Measurements from ENCODE around the gene FMN2.

DNA sequence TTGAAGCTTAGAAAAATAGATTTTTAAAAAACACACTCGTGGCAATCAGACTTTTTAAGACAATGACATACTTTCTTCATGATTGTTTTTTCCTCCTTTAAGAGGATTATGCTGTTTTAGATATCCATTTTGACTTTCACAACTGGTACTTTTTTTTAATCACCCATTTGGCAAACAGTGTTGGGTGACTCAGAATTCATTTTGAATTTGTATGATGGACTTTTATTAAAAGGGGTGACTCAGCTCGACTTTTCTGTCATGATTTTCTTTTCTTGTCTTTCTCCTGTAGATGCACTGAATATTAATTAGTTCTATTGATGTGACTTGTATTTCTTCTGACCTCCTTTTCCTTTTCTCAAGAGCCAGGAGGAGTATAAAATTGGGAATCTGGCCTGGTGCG lies 44.7 kb downstream of the FMN2 start:
- TF ChIP-seq RARB (CRISPR knock-in tag; IDR thresholded peaks at IDR 0.05) (no peak), ZNF302 (CRISPR knock-in tag; IDR thresholded peaks at IDR 0.05) (no peak), HOXA7 (CRISPR knock-in tag; IDR thresholded peaks at IDR 0.05) (no peak), KDM5A (IDR thresholded peaks at IDR 0.05) (no peak), POLR2A (IDR thresholded peaks at IDR 0.05; ENCODE audit: low read length) (no peak), ZFP36 (IDR thresholded peaks at IDR 0.05; ENCODE audit: borderline replicate concordance, partially characterized antibody) (no peak)
- TF ChIP-seq, protein P1, sequence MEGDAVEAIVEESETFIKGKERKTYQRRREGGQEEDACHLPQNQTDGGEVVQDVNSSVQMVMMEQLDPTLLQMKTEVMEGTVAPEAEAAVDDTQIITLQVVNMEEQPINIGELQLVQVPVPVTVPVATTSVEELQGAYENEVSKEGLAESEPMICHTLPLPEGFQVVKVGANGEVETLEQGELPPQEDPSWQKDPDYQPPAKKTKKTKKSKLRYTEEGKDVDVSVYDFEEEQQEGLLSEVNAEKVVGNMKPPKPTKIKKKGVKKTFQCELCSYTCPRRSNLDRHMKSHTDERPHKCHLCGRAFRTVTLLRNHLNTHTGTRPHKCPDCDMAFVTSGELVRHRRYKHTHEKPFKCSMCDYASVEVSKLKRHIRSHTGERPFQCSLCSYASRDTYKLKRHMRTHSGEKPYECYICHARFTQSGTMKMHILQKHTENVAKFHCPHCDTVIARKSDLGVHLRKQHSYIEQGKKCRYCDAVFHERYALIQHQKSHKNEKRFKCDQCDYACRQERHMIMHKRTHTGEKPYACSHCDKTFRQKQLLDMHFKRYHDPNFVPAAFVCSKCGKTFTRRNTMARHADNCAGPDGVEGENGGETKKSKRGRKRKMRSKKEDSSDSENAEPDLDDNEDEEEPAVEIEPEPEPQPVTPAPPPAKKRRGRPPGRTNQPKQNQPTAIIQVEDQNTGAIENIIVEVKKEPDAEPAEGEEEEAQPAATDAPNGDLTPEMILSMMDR (IDR thresholded peaks at IDR 0.05) = no peak
- TF ChIP-seq, protein P2, sequence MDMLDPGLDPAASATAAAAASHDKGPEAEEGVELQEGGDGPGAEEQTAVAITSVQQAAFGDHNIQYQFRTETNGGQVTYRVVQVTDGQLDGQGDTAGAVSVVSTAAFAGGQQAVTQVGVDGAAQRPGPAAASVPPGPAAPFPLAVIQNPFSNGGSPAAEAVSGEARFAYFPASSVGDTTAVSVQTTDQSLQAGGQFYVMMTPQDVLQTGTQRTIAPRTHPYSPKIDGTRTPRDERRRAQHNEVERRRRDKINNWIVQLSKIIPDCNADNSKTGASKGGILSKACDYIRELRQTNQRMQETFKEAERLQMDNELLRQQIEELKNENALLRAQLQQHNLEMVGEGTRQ (IDR thresholded peaks at IDR 0.05) = no peak
